GM12878 (cell line): Measurements from ENCODE around the gene CREG2. TPM values are rescaled to one million over a fixed set of nuclear protein-coding genes. Genes with fewer than 3 reads are reported as not detected.

Experiments
- JUNB ChIP-seq: IDR thresholded peaks from 2 replicates; pipeline ENCODE4 v1.6.1; 2016; ENCODE audit warnings: antibody characterized with exemption, mild to moderate bottlenecking
- MEF2B ChIP-seq: fragments of 450-650 bp; IDR thresholded peaks from 2 replicates; pipeline ENCODE4 v1.6.1; 2018; ENCODE audit warnings: mild to moderate bottlenecking, moderate library complexity; ENCODE audit not compliant: partially characterized antibody, poor library complexity, severe bottlenecking
- NFXL1 ChIP-seq: fragments of 450-650 bp; IDR thresholded peaks from 2 replicates; pipeline ENCODE4 v1.6.1; 2017; ENCODE audit warnings: antibody characterized with exemption, mild to moderate bottlenecking, borderline replicate concordance
- PAX8 ChIP-seq: fragments of 450-650 bp; IDR thresholded peaks from 2 replicates; pipeline ENCODE4 v1.6.1; 2017; ENCODE audit warnings: mild to moderate bottlenecking, moderate library complexity
- POLR2AphosphoS2 ChIP-seq: IDR thresholded peaks from 2 replicates; pipeline ENCODE4 v1.6.1; 2011; ENCODE audit warnings: low read depth, mild to moderate bottlenecking, low read length, improper control_type of control experiment, moderate library complexity
- TCF3 ChIP-seq: IDR thresholded peaks from 2 replicates; pipeline ENCODE4 v1.6.1; 2012; ENCODE audit warnings: low read depth, mild to moderate bottlenecking, low read length, borderline replicate concordance; ENCODE audit not compliant: insufficient read depth
- ZBED1 ChIP-seq: IDR thresholded peaks from 2 replicates; pipeline ENCODE4 v1.6.1; 2016; ENCODE audit warnings: borderline replicate concordance
- ZNF274 ChIP-seq: IDR thresholded peaks from one replicate; pipeline ENCODE4 v1.8.0; 2011; ENCODE audit not compliant: insufficient read length, insufficient read depth
- ZNF592 ChIP-seq: fragments of 450-650 bp; IDR thresholded peaks from 2 replicates; pipeline ENCODE4 v1.6.1; 2017; ENCODE audit warnings: mild to moderate bottlenecking, moderate library complexity
- ZNF622 ChIP-seq: fragments of 450-650 bp; IDR thresholded peaks from 2 replicates; pipeline ENCODE4 v1.6.1; 2017; ENCODE audit warnings: mild to moderate bottlenecking, inconsistent platforms
- polyA plus RNA-seq, 11 experiments: library from polyadenylated mRNA; depleted of rRNA in 4 of 11; unstranded in 6 of 11; stranded (reverse) in 5 of 11; fragments of >200 nt; fragmentation: Nextera tagmentation in 4 of 11; fragmentation: Illumina TruSeq in 1 of 11; extraction: Ambion mirVana in 4 of 11; extraction: Trizol in 1 of 11; gene quantifications; 1 replicate in 1 of 11; 2 replicates in 10 of 11; pipeline versions ENCODE4 v1.2.1 to v1.2.3, GENCODE V29; 2011 to 2016; ENCODE audit warnings: inconsistent platforms in 2 of 11, missing spikeins in 2 of 11, low read depth in 1 of 11
- total RNA-seq, 4 experiments: library from RNA; depleted of rRNA in 3 of 4; stranded (reverse); fragments of >200 nt in 3 of 4; fragmentation: Illumina TruSeq in 1 of 4; extraction: Trizol in 1 of 4; gene quantifications; 2 replicates each; pipeline versions ENCODE4 v1.2.1 to v1.2.3, GENCODE V29; 2013 to 2021
- TF ChIP-seq, protein P1 (sequence below): fragments of 450-650 bp; formaldehyde crosslinking; IDR thresholded peaks from 2 replicates; pipeline ENCODE4 v1.4.0; 2020; ENCODE audit warnings: mild to moderate bottlenecking, moderate library complexity

CREG2 gene
- total and polyA plus RNA-seq, 10 of the 15 experiments (the other 5 are each of a cell fraction or from before 2014, with no cell fraction given): not detected

GRCh38 chr2:101371636-101372035 lies 15.7 kb downstream of the CREG2 start (continued):
- TF ChIP-seq PAX8 (no peak), ZNF274 (no peak), ZNF592 (no peak), ZBED1 (no peak), MEF2B (no peak), NFXL1 (no peak), TCF3 (no peak), POLR2AphosphoS2 (no peak), JUNB (no peak), ZNF622 (no peak)
- TF ChIP-seq, protein P1, sequence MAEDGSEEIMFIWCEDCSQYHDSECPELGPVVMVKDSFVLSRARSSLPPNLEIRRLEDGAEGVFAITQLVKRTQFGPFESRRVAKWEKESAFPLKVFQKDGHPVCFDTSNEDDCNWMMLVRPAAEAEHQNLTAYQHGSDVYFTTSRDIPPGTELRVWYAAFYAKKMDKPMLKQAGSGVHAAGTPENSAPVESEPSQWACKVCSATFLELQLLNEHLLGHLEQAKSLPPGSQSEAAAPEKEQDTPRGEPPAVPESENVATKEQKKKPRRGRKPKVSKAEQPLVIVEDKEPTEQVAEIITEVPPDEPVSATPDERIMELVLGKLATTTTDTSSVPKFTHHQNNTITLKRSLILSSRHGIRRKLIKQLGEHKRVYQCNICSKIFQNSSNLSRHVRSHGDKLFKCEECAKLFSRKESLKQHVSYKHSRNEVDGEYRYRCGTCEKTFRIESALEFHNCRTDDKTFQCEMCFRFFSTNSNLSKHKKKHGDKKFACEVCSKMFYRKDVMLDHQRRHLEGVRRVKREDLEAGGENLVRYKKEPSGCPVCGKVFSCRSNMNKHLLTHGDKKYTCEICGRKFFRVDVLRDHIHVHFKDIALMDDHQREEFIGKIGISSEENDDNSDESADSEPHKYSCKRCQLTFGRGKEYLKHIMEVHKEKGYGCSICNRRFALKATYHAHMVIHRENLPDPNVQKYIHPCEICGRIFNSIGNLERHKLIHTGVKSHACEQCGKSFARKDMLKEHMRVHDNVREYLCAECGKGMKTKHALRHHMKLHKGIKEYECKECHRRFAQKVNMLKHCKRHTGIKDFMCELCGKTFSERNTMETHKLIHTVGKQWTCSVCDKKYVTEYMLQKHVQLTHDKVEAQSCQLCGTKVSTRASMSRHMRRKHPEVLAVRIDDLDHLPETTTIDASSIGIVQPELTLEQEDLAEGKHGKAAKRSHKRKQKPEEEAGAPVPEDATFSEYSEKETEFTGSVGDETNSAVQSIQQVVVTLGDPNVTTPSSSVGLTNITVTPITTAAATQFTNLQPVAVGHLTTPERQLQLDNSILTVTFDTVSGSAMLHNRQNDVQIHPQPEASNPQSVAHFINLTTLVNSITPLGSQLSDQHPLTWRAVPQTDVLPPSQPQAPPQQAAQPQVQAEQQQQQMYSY (CRISPR knock-in tag): no peak
